Aortic smooth muscle cell (primary cell): ENCODE results near the gene GOLGA6L4. TPM values are rescaled to one million over a fixed set of nuclear protein-coding genes. Genes with fewer than 3 reads are reported as not detected.

ENCODE experiments used
- total RNA-seq: library from RNA; depleted of rRNA; stranded (reverse); fragments of >200 nt; gene quantifications from 2 replicates; pipeline ENCODE4 v1.2.3, GENCODE V29; 2014

Gene GOLGA6L4, protein sequence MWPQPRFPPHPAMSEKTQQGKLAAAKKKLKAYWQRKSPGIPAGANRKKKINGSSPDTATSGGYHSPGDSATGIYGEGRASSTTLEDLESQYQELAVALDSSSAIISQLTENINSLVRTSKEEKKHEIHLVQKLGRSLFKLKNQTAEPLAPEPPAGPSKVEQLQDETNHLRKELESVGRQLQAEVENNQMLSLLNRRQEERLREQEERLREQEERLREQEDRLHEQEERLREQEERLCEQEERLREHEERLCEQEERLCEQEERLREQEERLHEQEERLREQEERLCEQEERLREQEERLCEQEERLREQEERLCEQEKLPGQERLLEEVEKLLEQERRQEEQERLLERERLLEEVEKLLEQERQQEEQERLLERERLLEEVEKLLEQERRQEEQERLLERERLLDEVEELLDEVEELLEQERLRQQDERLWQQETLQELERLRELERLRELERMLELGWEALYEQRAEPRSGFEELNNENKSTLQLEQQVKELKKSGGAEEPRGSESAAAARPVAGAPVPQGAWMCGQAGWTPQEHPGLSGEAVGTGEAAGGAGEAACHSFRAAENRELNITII
- total RNA-seq: 0.92 and 1.4 TPM in 2 replicates

DNA sequence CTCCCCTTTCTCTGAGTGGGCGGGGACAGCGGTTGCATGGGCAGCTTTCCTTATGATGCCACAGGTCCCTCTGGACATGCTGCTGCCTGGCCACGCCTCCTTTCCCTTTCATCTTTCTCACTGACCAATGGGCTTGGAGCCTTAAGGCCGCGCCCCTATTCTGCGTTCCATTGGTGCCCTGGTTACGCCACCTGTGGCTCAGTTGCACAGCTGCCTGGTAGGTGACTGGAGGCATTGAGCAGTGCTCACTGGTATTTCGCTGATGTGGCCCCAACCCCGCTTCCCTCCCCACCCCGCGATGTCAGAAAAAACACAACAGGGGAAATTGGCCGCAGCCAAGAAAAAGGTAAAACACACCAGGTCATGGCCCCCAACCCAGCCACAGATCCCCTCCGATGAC is at the start of gene GOLGA6L4:
Gene GOLGA6L4, plus strand, starts transcription at position 201 of the 400 bp plus-strand sequence. Its CDS starts 62 bp downstream, at position 263.

